ENCODE measurements around the gene TRUB2.

DNA sequence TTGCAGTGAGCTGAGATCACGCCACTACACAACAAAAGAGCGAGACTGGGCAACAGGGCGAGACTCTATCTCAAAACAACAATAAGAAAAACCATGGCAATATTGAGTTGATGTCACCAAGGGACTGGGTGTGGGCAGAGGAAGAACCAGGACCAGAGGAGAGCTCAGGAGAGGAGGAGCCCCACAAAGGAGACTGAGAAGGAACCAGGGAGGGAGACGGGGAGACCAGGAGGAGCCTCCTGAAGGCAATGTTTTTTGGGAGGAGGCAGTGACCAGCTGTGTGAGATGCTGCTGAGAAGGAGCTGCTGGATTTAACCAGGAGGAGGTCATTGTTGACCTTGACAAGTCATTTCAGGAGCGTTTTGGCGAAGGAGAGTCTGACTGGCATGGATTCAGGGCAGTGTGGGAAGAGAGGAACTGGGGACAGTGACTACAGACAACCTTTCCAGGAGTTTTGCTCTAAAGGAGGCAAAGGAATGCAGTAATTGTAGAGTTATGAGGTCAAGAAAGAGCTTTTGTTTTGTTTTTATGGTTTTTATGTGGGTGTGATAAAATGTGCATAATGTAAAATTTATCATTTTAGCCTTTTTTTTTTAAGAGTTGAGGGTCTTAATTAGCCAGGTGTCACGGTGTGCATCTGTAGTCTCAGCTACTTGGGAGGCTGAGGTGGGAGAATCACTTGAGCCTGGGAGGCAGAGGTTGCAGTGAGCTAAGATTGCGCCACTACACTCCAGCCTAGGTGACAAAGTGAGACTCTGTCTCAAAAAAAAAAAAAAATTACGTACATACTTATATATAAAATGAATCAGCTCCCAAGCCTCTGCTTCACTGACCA, 17.9 kb downstream of the TRUB2 start:
- TF ChIP-seq EZH2phosphoT487 (IDR thresholded peaks at IDR 0.05; ENCODE audit: insufficient read depth, low read depth) (no peak), EZH2 (IDR thresholded peaks at IDR 0.05; ENCODE audit: insufficient read depth, poor library complexity, severe bottlenecking) (no peak)
